OCI-LY7 (cell line): ENCODE measurements around the gene ANKS1B.

Experiments
- EZH2phosphoT487 ChIP-seq: fragments of 200-600 bp; sonication (generic); IDR thresholded peaks from 2 replicates; pipeline ENCODE4 v1.6.1; 2018; ENCODE audit warnings: low read depth, borderline replicate concordance, mild to moderate bottlenecking, mixed run types, antibody characterized with exemption, low read length, moderate library complexity, mixed read lengths
- TF ChIP-seq, protein P1 (sequence below): fragments of 200-600 bp; sonication (generic); conservative IDR thresholded peaks from 2 replicates; pipeline ENCODE4 v1.5.1; 2014; ENCODE audit warnings: mild to moderate bottlenecking, antibody characterized with exemption, low read length, moderate library complexity, mixed read lengths

GRCh38 chr12:98721204-98721702 is 1263.5 kb downstream of the ANKS1B start:
- TF ChIP-seq, protein P1, sequence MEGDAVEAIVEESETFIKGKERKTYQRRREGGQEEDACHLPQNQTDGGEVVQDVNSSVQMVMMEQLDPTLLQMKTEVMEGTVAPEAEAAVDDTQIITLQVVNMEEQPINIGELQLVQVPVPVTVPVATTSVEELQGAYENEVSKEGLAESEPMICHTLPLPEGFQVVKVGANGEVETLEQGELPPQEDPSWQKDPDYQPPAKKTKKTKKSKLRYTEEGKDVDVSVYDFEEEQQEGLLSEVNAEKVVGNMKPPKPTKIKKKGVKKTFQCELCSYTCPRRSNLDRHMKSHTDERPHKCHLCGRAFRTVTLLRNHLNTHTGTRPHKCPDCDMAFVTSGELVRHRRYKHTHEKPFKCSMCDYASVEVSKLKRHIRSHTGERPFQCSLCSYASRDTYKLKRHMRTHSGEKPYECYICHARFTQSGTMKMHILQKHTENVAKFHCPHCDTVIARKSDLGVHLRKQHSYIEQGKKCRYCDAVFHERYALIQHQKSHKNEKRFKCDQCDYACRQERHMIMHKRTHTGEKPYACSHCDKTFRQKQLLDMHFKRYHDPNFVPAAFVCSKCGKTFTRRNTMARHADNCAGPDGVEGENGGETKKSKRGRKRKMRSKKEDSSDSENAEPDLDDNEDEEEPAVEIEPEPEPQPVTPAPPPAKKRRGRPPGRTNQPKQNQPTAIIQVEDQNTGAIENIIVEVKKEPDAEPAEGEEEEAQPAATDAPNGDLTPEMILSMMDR, result no peak
- TF ChIP-seq EZH2phosphoT487, result no peak
